Activated naive CD8-positive, alpha-beta T cell treated with anti-CD3 and anti-CD28 coated beads, Interleukin-2, amount 10 ng/mL, durations not matched to agents 7 days and 5 days (primary cell): ENCODE results near the gene ARHGAP1. TPM values are rescaled to one million over a fixed set of nuclear protein-coding genes. Genes with fewer than 3 reads are reported as not detected.

Experiments used
- ATAC-seq: fragments of 150-1000 bp; cut with Tn5 transposase; one replicate; pipeline ENCODE4 v1.10.0; 2021; ENCODE audit warnings: low read depth, moderate library complexity
- POLR2A ChIA-PET: fragments of 350-600 bp; sonication (Branson Sonifier 250); formaldehyde crosslinking; loops from one replicate; lab custom pipeline; 2021; ENCODE audit warnings: antibody characterized with exemption; lab: Charles Lee
- DNase-seq: peaks from one replicate; pipeline ENCODE4 v3.0.0; 2021
- H3K27ac Mint-ChIP-seq: one replicate; pipeline ENCODE4 v1.8.0; 2022; ENCODE audit warnings: mild to moderate bottlenecking, mixed read lengths
- H3K27me3 Mint-ChIP-seq: one replicate; pipeline ENCODE4 v1.8.0; 2022; ENCODE audit warnings: mild to moderate bottlenecking, moderate library complexity, mixed read lengths
- H3K36me3 Mint-ChIP-seq: one replicate; pipeline ENCODE4 v1.8.0; 2021; ENCODE audit warnings: mild to moderate bottlenecking, mixed read lengths
- H3K4me1 Mint-ChIP-seq: one replicate; pipeline ENCODE4 v1.8.0; 2021; ENCODE audit warnings: mixed read lengths
- H3K4me3 Mint-ChIP-seq: one replicate; pipeline ENCODE4 v1.8.0; 2022; ENCODE audit warnings: mild to moderate bottlenecking, moderate library complexity, mixed read lengths
- H3K9me3 Mint-ChIP-seq: one replicate; pipeline ENCODE4 v1.8.0; 2021; ENCODE audit warnings: mixed read lengths
- total RNA-seq, 2 experiments: library from RNA; stranded (reverse); gene quantifications; one replicate each; pipeline ENCODE4 v1.2.3, GENCODE V29; 2021

The ARHGAP1 gene
- total RNA-seq, 2 experiments from 2014 or later = 62.5 to 68.0 TPM

- DNase-seq (no peak), ATAC-seq (no peak)
- H3K4me1 Mint-ChIP-seq = peaks cover 1% of the 10 kb centered on the region
- H3K27me3 Mint-ChIP-seq = no peaks in the 10 kb centered on the region
- no peak overlapping the region for H3K4me3 Mint-ChIP-seq
- no peak overlapping the region for H3K27ac Mint-ChIP-seq
- POLR2A ChIA-PET = no interaction called here
- H3K9me3 Mint-ChIP-seq = no peaks in the 10 kb centered on the region
- peaks cover 21% of the 10 kb centered on the region for H3K36me3 Mint-ChIP-seq
These were observed 44.8 kb downstream of the ARHGAP1 start for GRCh38 chr11:46655631-46656030.

- POLR2A ChIA-PET = interaction anchor here (1.2 kb wide), 1 partner anchor 21 kb away, joined by 3 read pairs; no protein-coding TSS in a partner anchor
- ATAC-seq = no peak
- no peaks in the 10 kb centered on the region for H3K4me1 Mint-ChIP-seq
These were observed 51.2 kb downstream of the ARHGAP1 start for GRCh38 chr11:46649180-46649738.

GRCh38 chr11:46643986-46644385 is 56.4 kb downstream of the ARHGAP1 start:
- ATAC-seq (no peak), DNase-seq (no peak)
- no peaks in the 10 kb centered on the region for H3K27me3 Mint-ChIP-seq
- H3K4me3 Mint-ChIP-seq = no peak overlapping the region
- peaks cover 8% of the 10 kb centered on the region for H3K4me1 Mint-ChIP-seq
- no peak overlapping the region for H3K27ac Mint-ChIP-seq
- H3K9me3 Mint-ChIP-seq = peaks cover 4% of the 10 kb centered on the region
- peaks cover 28% of the 10 kb centered on the region for H3K36me3 Mint-ChIP-seq
- POLR2A ChIA-PET = no interaction called here

More at GRCh38 chr11:46649180-46649738, 51.2 kb downstream of the ARHGAP1 start:
- Mint-ChIP-seq H3K4me3 (no peak overlapping the region), H3K9me3 (no peaks in the 10 kb centered on the region), H3K27me3 (no peaks in the 10 kb centered on the region), H3K36me3 (peaks cover 11% of the 10 kb centered on the region), H3K27ac (no peak overlapping the region)
- DNase-seq = no peak

- Mint-ChIP-seq H3K27me3 (no peaks in the 10 kb centered on the region), H3K36me3 (peaks cover 31% of the 10 kb centered on the region), H3K9me3 (peaks cover 5% of the 10 kb centered on the region), H3K4me1 (peaks cover 9% of the 10 kb centered on the region), H3K4me3 (no peak overlapping the region), H3K27ac (no peak overlapping the region)
- DNase-seq = no peak
- POLR2A ChIA-PET = no interaction called here
- ATAC-seq = no peak
These were observed 56.9 kb downstream of the ARHGAP1 start for GRCh38 chr11:46643531-46643930.

- Mint-ChIP-seq H3K27ac (peak overlapping the region; percentile 77), H3K27me3 (no peaks in the 10 kb centered on the region), H3K36me3 (peaks cover 34% of the 10 kb centered on the region), H3K4me3 (peak overlapping the region; percentile 23), H3K9me3 (peaks cover 7% of the 10 kb centered on the region), H3K4me1 (peaks cover 11% of the 10 kb centered on the region)
- no peak for DNase-seq
- POLR2A ChIA-PET = no interaction called here
- peak; percentile 47 for ATAC-seq
These were observed 57.6 kb downstream of the ARHGAP1 start for GRCh38 chr11:46642627-46643335.

- Mint-ChIP-seq H3K36me3 (peaks cover 34% of the 10 kb centered on the region), H3K9me3 (peaks cover 7% of the 10 kb centered on the region), H3K27ac (no peak overlapping the region), H3K27me3 (no peaks in the 10 kb centered on the region), H3K4me3 (no peak overlapping the region), H3K4me1 (peaks cover 11% of the 10 kb centered on the region)
- ATAC-seq = no peak
- POLR2A ChIA-PET = interaction anchor here (0.6 to 1.3 kb wide), 2 partner anchors 11 to 1955 kb away, joined by 3 to 5 read pairs; no protein-coding TSS in a partner anchor
- no peak for DNase-seq
These were observed 58.8 kb downstream of the ARHGAP1 start for GRCh38 chr11:46641639-46642038.

- DNase-seq (no peak), ATAC-seq (no peak)
- H3K4me3 Mint-ChIP-seq = no peak overlapping the region
- POLR2A ChIA-PET = interaction anchor here (0.9 to 1.3 kb wide), 2 partner anchors 9 to 33 kb away, joined by 3 to 5 read pairs; no protein-coding TSS in a partner anchor
- H3K9me3 Mint-ChIP-seq = peaks cover 7% of the 10 kb centered on the region
- peaks cover 11% of the 10 kb centered on the region for H3K4me1 Mint-ChIP-seq
- H3K27ac Mint-ChIP-seq = no peak overlapping the region
- peaks cover 30% of the 10 kb centered on the region for H3K36me3 Mint-ChIP-seq
- H3K27me3 Mint-ChIP-seq = no peaks in the 10 kb centered on the region
These were observed 60.2 kb downstream of the ARHGAP1 start for GRCh38 chr11:46640036-46640788.

- H3K27ac Mint-ChIP-seq = peak overlapping the region; percentile 75
- peaks cover 7% of the 10 kb centered on the region for H3K9me3 Mint-ChIP-seq
- H3K27me3 Mint-ChIP-seq = no peaks in the 10 kb centered on the region
- peaks cover 28% of the 10 kb centered on the region for H3K36me3 Mint-ChIP-seq
- POLR2A ChIA-PET = interaction anchor here (0.9 kb wide), 1 partner anchor 34 kb away, joined by 3 read pairs; no protein-coding TSS in a partner anchor
- H3K4me1 Mint-ChIP-seq = peaks cover 11% of the 10 kb centered on the region
- ATAC-seq (peak; percentile 33), DNase-seq (no peak)
- no peak overlapping the region for H3K4me3 Mint-ChIP-seq
These were observed 61.1 kb downstream of the ARHGAP1 start for GRCh38 chr11:46639197-46639839.

GRCh38 chr11:46637546-46637945 is 62.9 kb downstream of the ARHGAP1 start:
- POLR2A ChIA-PET = no interaction called here
- H3K9me3 Mint-ChIP-seq = peaks cover 6% of the 10 kb centered on the region
- no peaks in the 10 kb centered on the region for H3K27me3 Mint-ChIP-seq
- no peak overlapping the region for H3K4me3 Mint-ChIP-seq
- H3K36me3 Mint-ChIP-seq = peaks cover 28% of the 10 kb centered on the region
- H3K4me1 Mint-ChIP-seq = peaks cover 11% of the 10 kb centered on the region
- no peak overlapping the region for H3K27ac Mint-ChIP-seq
- DNase-seq (no peak), ATAC-seq (no peak)

GRCh38 chr11:46635557-46636139 is 64.8 kb downstream of the ARHGAP1 start:
- no peak overlapping the region for H3K27ac Mint-ChIP-seq
- H3K27me3 Mint-ChIP-seq = no peaks in the 10 kb centered on the region
- peaks cover 18% of the 10 kb centered on the region for H3K4me1 Mint-ChIP-seq
- ATAC-seq (no peak), DNase-seq (no peak)
- peaks cover 4% of the 10 kb centered on the region for H3K9me3 Mint-ChIP-seq
- H3K4me3 Mint-ChIP-seq = no peak overlapping the region
- POLR2A ChIA-PET = no interaction called here
- H3K36me3 Mint-ChIP-seq = peaks cover 29% of the 10 kb centered on the region

GRCh38 chr11:46633291-46634217 is 66.9 kb downstream of the ARHGAP1 start:
- Mint-ChIP-seq H3K27me3 (no peaks in the 10 kb centered on the region), H3K27ac (no peak overlapping the region), H3K9me3 (peaks cover 2% of the 10 kb centered on the region), H3K4me1 (peaks cover 16% of the 10 kb centered on the region), H3K36me3 (peaks cover 14% of the 10 kb centered on the region), H3K4me3 (no peak overlapping the region)
- DNase-seq (no peak), ATAC-seq (no peak)
- POLR2A ChIA-PET = no interaction called here

- Mint-ChIP-seq H3K27me3 (no peaks in the 10 kb centered on the region), H3K4me3 (peak overlapping the region; percentile 45), H3K4me1 (peaks cover 13% of the 10 kb centered on the region), H3K36me3 (peaks cover 11% of the 10 kb centered on the region), H3K27ac (no peak overlapping the region), H3K9me3 (no peaks in the 10 kb centered on the region)
- DNase-seq (no peak), ATAC-seq (peak; percentile 82)
- POLR2A ChIA-PET = interaction anchor here (1.1 kb wide), 1 partner anchor 39 kb away, joined by 6 read pairs; no protein-coding TSS in a partner anchor
These were observed 67.9 kb downstream of the ARHGAP1 start for GRCh38 chr11:46632502-46632901.
